Naive thymus-derived CD8-positive, alpha-beta T cell (primary cell): Measurements from ENCODE around the gene PARVA. TPM values are rescaled to one million over a fixed set of nuclear protein-coding genes. Genes with fewer than 3 reads are reported as not detected.

ENCODE experiments used
- ATAC-seq, 2 donors: fragments of 150-1000 bp; cut with Tn5 transposase in 1 of 2; sonication (Bioruptor Pico), chemical (Tn5 transposase) in 1 of 2; 1 replicate in 1 of 2; 2 replicates in 1 of 2; pipeline ENCODE4 v1.10.0; 2021; ENCODE audit warnings: mild to moderate bottlenecking in 2 of 2, moderate library complexity in 2 of 2
- POLR2A ChIA-PET: fragments of 350-600 bp; sonication (Branson Sonifier 250); formaldehyde crosslinking; loops from one replicate; lab custom pipeline; 2021; ENCODE audit warnings: antibody characterized with exemption; lab: Charles Lee
- DNase-seq, 10 donors: peaks; one replicate each; pipeline versions ENCODE4 v3.0.0 to v3.0.0-alpha.2; 2020 to 2022
- H3K27ac Mint-ChIP-seq, 10 donors: one replicate each; pipeline ENCODE4 v1.8.0; 2020 to 2022; ENCODE audit warnings: mild to moderate bottlenecking in 10 of 10, mixed read lengths in 10 of 10, moderate library complexity in 4 of 10, inconsistent platforms in 1 of 10
- H3K27me3 Mint-ChIP-seq, 5 donors: one replicate each; pipeline ENCODE4 v1.8.0; 2021 to 2022; ENCODE audit warnings: mixed read lengths in 5 of 5
- H3K36me3 Mint-ChIP-seq, 3 donors: one replicate each; pipeline ENCODE4 v1.8.0; 2020 to 2022; ENCODE audit warnings: mixed read lengths in 3 of 3, mild to moderate bottlenecking in 2 of 3, inconsistent platforms in 1 of 3
- H3K4me1 Mint-ChIP-seq, 4 donors: one replicate each; pipeline ENCODE4 v1.8.0; 2021 to 2022; ENCODE audit warnings: mixed read lengths in 4 of 4
- H3K4me3 Mint-ChIP-seq, 10 donors: one replicate each; pipeline ENCODE4 v1.8.0; 2020 to 2022; ENCODE audit warnings: mild to moderate bottlenecking in 10 of 10, mixed read lengths in 10 of 10, moderate library complexity in 6 of 10, inconsistent platforms in 1 of 10
- H3K9me3 Mint-ChIP-seq, 9 donors: one replicate each; pipeline ENCODE4 v1.8.0; 2020 to 2022; ENCODE audit warnings: mixed read lengths in 9 of 9, mild to moderate bottlenecking in 3 of 9, inconsistent platforms in 1 of 9, moderate library complexity in 1 of 9
- polyA plus RNA-seq, 3 donors: library from polyadenylated mRNA; unstranded; fragments of 300-500 nt; fragmentation: Illumina TruSeq; gene quantifications; one replicate each; pipeline ENCODE4 v1.2.3, GENCODE V29; 2021
- total RNA-seq, 8 experiments: library from RNA in 2 of 8; stranded (reverse) in 2 of 8; gene quantifications; one replicate each; pipeline ENCODE4 v1.2.3 and lab custom pipeline; 2021 to 2026

Gene PARVA
- total and polyA plus RNA-seq, 5 experiments from 2014 or later: 0.19 to 0.44 (median 0.26) TPM; not detected in 2

DNA sequence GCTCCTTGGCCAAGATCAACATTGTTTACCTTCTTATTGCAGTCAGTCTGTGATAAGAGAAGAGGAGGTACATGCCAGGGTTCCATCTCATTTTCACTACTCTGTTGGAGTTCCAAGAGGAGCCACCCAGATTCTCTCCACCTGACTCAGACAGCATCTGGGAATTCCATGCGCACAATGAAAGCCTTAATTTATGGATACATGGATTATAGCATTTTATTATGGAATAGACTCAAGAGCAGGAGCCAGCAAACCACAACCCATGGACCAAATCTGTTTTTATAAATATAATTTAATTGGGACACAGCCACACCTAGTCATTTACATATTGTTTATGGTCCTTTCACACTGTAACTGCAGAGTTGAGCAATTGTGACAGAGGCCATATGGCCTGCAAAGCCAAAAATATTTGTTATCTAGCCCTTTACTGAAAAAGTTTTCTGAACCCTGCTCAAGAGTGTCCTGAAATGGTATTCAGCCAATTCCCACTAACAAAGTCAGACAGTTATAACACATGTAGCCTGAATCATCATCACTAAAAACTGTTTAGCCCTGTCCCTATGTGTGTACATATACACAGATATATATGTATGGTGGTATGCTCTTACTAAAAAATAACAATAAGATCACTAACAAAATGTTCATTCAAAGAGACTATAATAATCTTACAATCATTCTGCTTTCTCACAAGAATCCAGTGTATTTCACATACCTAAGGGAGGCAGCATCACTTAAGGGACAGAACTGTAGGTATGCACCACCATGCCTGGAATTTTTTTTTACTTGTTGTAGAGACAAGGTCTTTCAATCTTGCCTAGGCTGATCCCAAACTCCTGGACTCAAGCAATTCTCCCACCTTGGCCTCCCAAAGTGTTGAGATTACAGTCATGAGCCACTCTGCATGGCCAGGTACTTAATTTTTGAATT lies 192.4 kb downstream of the PARVA start:
- H3K4me3 Mint-ChIP-seq: no peak overlapping the region
- H3K27ac Mint-ChIP-seq: peak overlapping the region in 1 of 10 donors; percentile 37
- POLR2A ChIA-PET: no interaction called here
- peaks cover 0 to 6% (median 0%) of the 10 kb centered on the region in 9 donors for H3K9me3 Mint-ChIP-seq
- ATAC-seq (no peak), DNase-seq (no peak)
- no peaks in the 10 kb centered on the region for H3K36me3 Mint-ChIP-seq
- no peaks in the 10 kb centered on the region for H3K4me1 Mint-ChIP-seq
- peaks cover 20 to 48% (median 24%) of the 10 kb centered on the region in 5 donors for H3K27me3 Mint-ChIP-seq

DNA sequence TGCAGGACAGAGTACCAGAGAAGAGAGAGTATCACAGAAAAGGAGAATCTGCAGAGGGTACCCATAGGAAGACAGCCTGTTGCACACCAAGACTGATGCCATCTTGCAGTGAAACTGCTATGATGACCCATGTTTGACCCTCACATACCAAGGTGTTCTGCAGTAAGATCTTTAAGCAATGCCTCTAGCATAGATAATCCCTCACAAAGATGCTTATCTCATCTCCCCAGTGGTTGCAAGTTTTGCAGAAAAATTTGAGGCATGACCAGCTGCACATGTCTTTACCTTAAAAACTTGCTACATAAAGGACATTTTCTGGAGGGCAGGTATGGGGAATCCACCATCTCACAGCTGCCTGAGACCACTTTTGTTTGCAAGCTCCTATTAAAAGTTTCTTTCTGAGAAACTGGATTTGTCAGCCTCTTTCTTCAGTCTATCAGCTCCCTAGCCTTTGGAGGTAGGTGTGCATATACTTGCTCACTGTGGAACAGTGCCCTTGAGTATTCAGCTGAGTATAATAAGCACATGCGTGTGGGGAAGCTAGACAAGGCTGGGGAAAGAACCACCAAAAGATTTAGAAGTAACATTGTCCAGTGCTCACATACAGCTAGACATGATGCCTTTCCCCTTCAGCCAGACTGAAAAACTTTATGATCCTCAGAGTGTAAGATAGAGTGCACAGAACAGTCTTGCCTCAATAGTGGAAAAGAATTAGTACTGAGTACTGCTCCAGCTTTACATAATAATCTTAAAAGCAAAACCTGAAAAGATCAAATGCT lies 196.5 kb downstream of the PARVA start:
- H3K4me3 Mint-ChIP-seq: no peak overlapping the region

DNA sequence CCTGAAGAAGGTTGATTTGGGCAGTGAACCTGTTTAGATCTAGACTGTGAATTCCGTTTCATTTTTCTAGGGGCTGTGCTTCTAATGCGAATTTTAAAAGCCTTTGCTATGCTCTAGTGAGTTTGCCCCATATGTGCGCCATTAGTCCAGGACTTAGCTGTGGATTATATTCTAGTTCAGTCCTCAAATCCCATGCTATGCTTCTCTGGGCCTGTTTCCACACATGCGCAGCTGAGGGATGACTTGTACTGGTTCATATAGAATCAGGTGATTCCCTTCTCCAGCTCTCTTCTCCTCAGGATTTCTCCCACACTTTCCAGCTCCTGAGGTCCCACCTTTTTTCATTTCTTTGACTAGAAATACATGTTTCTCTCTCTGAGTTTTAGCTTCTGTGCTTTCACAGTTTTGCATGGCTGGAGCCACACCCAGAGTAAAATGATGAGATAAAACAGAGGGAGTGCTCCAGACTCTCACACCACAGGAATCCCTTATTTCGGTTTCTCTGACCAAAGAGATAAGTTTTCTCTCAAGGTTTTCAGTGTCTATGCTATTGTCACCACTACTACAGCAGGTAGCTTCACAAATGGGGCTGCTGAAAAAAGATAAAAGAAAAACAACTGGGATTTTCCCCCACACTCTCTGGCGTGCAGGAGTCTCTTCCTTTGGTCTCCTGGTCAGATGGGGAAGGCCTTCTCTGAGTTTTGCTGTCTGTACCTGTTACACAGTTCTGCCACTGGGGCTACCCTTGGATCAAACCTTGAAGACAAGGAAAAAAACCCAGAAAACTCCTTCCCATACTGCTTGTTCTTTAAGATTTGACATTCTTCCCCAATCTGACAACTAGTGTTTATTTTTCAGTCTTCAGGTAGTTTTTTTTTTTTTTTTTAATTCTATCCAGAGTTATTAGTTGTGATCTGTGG lies 200.6 kb downstream of the PARVA start:
- POLR2A ChIA-PET: no interaction called here
- Mint-ChIP-seq H3K27ac (no peak overlapping the region), H3K27me3 (peaks cover 7 to 33% (median 12%) of the 10 kb centered on the region in 5 donors), H3K36me3 (no peaks in the 10 kb centered on the region), H3K4me3 (no peak overlapping the region), H3K9me3 (peaks cover 0 to 18% (median 0%) of the 10 kb centered on the region in 9 donors), H3K4me1 (peaks cover 0 to 2% (median 0%) of the 10 kb centered on the region in 4 donors)
- no peak for ATAC-seq
- DNase-seq: no peak

More for the DNA sequence above, 196.5 kb downstream of the PARVA start:
- POLR2A ChIA-PET: interaction anchor here (0.6 kb wide), 2 partner anchors 33 to 257 kb away, joined by 3 to 5 read pairs; no protein-coding TSS in a partner anchor
- peaks cover 12 to 36% (median 14%) of the 10 kb centered on the region in 5 donors for H3K27me3 Mint-ChIP-seq
- ATAC-seq: no peak
- H3K4me1 Mint-ChIP-seq: no peaks in the 10 kb centered on the region
- no peaks in the 10 kb centered on the region for H3K36me3 Mint-ChIP-seq
- peaks cover 0 to 14% (median 0%) of the 10 kb centered on the region in 9 donors for H3K9me3 Mint-ChIP-seq
- DNase-seq: no peak
- H3K27ac Mint-ChIP-seq: no peak overlapping the region

DNA sequence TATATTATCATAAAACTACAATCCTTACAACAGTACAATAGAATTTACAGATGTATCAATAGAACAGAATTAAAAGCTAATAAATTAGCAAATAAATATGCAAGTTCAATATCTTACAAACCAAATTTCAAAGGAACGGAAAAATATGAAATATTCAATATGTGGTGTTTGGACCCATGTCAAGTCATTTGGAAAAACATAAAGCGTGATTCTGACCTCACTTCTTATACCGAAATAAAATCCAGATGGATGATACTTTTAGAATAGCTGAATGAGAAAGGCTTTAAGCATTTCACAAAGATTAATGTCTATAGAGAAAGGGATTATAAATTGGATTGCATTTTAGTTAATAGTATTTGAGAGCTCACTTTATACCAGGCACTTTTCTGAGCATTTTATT lies 204.0 kb downstream of the PARVA start:
- Mint-ChIP-seq H3K4me1 (peaks cover 0 to 2% (median 0%) of the 10 kb centered on the region in 4 donors), H3K27me3 (peaks cover 5 to 28% (median 15%) of the 10 kb centered on the region in 5 donors), H3K36me3 (no peaks in the 10 kb centered on the region), H3K4me3 (no peak overlapping the region), H3K27ac (no peak overlapping the region), H3K9me3 (peaks cover 0 to 10% (median 0%) of the 10 kb centered on the region in 9 donors)
- ATAC-seq: no peak
- POLR2A ChIA-PET: no interaction called here
- DNase-seq: no peak

DNA sequence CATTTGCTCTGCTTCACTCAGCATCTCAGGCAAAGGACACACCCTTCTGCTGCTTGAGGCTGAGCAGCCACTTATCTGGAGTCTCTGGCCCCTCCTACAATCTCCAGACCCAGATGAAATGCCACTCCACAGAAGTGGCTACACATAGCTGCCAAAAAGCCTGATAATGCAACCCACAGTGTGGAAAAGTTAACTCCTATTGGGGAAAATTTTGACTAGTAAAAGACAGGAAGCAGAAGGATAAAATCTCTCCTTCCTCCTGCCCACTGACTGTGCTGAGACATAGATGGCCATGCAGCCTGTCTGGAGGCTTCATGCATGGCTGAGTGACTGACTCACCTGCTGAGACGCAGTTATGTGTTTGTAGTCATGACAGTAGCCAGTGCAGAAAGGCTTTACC lies 204.6 kb downstream of the PARVA start:
- ATAC-seq: no peak
- Mint-ChIP-seq H3K4me1 (peaks cover 0 to 2% (median under 1%) of the 10 kb centered on the region in 4 donors), H3K9me3 (peaks cover 0 to 10% (median 0%) of the 10 kb centered on the region in 9 donors), H3K27ac (no peak overlapping the region), H3K36me3 (no peaks in the 10 kb centered on the region), H3K27me3 (peaks cover 5 to 28% (median 15%) of the 10 kb centered on the region in 5 donors), H3K4me3 (no peak overlapping the region)
- DNase-seq: no peak
- POLR2A ChIA-PET: no interaction called here
